Panc1 (cell line): Measurements from ENCODE around the gene ARHGEF38. TPM values are rescaled to one million over a fixed set of nuclear protein-coding genes. Genes with fewer than 3 reads are reported as not detected.

Experiments
- ATAC-seq: fragments of 200-7000 bp; cut with Tn5 transposase; 2 replicates; pipeline ENCODE4 v1.9.1; 2020; ENCODE audit warnings: mild to moderate bottlenecking, moderate library complexity
- BruUV-seq: library from RNA; stranded (reverse); fragments of 400-500 nt; replicated peaks from 2 replicates; lab custom pipeline; 2021; lab: Mats Ljungman, UMichigan
- CTCF ChIA-PET: fragments of 300-600 bp; sonication (Branson Sonifier 250); formaldehyde crosslinking; loops from one replicate; lab custom pipeline; 2022; ENCODE audit warnings: antibody characterized with exemption; lab: Charles Lee
- POLR2A ChIA-PET: fragments of 300-600 bp; sonication (Branson Sonifier 250); formaldehyde crosslinking; loops from one replicate; lab custom pipeline; 2022; ENCODE audit warnings: antibody characterized with exemption; lab: Charles Lee
- DNase-seq: peaks from one replicate; pipeline ENCODE4 v3.0.0-alpha.2; 2010; ENCODE audit warnings: low read depth, low spot score
- H3K27ac ChIP-seq: 2 replicates; pipeline ENCODE4 v1.5.1; 2011; ENCODE audit warnings: mild to moderate bottlenecking, low read length, inconsistent platforms
- H3K27me3 ChIP-seq: fragments of 200-500 bp; sonication (Bioruptor generic); 2 replicates; pipeline ENCODE4 v1.6.0; 2014; ENCODE audit warnings: low read length, inconsistent platforms; ENCODE audit not compliant: control insufficient read depth, insufficient read depth
- H3K36me3 ChIP-seq: fragments of 200-500 bp; sonication (Bioruptor generic); 2 replicates; pipeline ENCODE4 v1.5.1; 2014; ENCODE audit warnings: inconsistent platforms, mild to moderate bottlenecking, low read length, moderate library complexity; ENCODE audit not compliant: control insufficient read depth, insufficient read depth
- H3K4me1 ChIP-seq: 2 replicates; pipeline ENCODE4 v1.5.1; 2011; ENCODE audit warnings: inconsistent platforms, mild to moderate bottlenecking, low read length, moderate library complexity; ENCODE audit not compliant: control insufficient read depth, insufficient read depth
- H3K4me3 ChIP-seq, 2 experiments: 2 replicates each; pipeline ENCODE4 v1.5.1; 2011 to 2012; ENCODE audit warnings: low read depth in 2 of 2, low read length in 2 of 2, mild to moderate bottlenecking in 2 of 2, inconsistent platforms in 1 of 2, moderate library complexity in 1 of 2
- H3K9me3 ChIP-seq: fragments of 200-500 bp; sonication (Bioruptor generic); 2 replicates; pipeline ENCODE4 v1.5.1; 2014; ENCODE audit warnings: low read depth, mild to moderate bottlenecking, inconsistent platforms, low read length, moderate library complexity; ENCODE audit not compliant: control insufficient read depth, insufficient read depth
- CTCF ChIP-seq: fragments of 450-650 bp; IDR thresholded peaks from 2 replicates; pipeline ENCODE4 v1.5.1; 2017; ENCODE audit warnings: mild to moderate bottlenecking
- POLR2AphosphoS5 ChIP-seq: IDR thresholded peaks from 2 replicates; pipeline ENCODE4 v1.6.1; 2012; ENCODE audit warnings: mild to moderate bottlenecking, low read depth, low read length, moderate library complexity
- SIN3A ChIP-seq: IDR thresholded peaks from 2 replicates; pipeline ENCODE4 v1.6.1; 2012; ENCODE audit warnings: low read depth, mild to moderate bottlenecking, low read length, moderate library complexity, borderline replicate concordance; ENCODE audit not compliant: insufficient read depth
- TCF7L2 ChIP-seq: IDR thresholded peaks from 2 replicates; pipeline ENCODE4 v1.6.1; 2011; ENCODE audit warnings: mild to moderate bottlenecking, low read depth, low read length, inconsistent platforms
- in situ Hi-C: cut with HindIII; loops from 2 replicates; pipeline ENCODE4 v1.10.0; 2016; ENCODE audit warnings: low sequenced_read_pairs, low pct_unique_long_range_greater_than_20kb
- intact Hi-C: fragments of 100-400 bp; cut with micrococcal nuclease; formaldehyde crosslinking; loops from one replicate; pipeline ENCODE4 v1.10.0; 2022; ENCODE audit not compliant: unreplicated experiment
- total RNA-seq: library from RNA; stranded (reverse); gene quantifications from one replicate; pipeline ENCODE4 v1.2.1, GENCODE V29; 2021; ENCODE audit not compliant: unreplicated experiment
- TF ChIP-seq, protein P1 (sequence below), 2 experiments: IDR thresholded peaks; 2 replicates each; pipeline ENCODE4 v1.6.1; 2011 to 2012; ENCODE audit warnings: low read depth in 2 of 2, control low read depth in 1 of 2, low read length in 1 of 2, mild to moderate bottlenecking in 1 of 2, moderate library complexity in 1 of 2; ENCODE audit not compliant: insufficient read depth in 1 of 2

Gene ARHGEF38
- total RNA-seq, 1 experiment from 2014 or later: not detected

DNA sequence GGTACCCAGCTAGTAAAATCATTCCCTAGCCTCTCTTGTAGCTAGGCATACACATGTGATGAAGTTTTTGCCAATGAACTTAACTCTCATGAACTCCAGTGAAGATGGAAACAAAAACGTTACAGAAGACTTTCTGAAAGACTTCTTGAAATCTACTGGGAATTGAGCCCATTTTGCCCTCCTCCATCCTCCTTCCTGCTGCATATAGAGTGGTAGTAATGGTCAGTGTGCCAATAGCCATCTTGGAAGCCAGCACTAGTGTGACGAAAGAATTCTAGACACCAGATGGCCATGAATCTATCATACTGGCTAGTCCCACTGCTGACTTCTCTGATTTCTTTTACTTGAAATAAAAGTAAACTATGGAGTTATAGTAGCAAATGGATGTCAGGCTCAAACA is 47.7 kb upstream of the ARHGEF38 start:
- Histone ChIP-seq H3K36me3 (no peaks in the 10 kb centered on the region), H3K27ac (no peak overlapping the region), H3K9me3 (no peaks in the 10 kb centered on the region), H3K27me3 (no peaks in the 10 kb centered on the region), H3K4me1 (no peaks in the 10 kb centered on the region), H3K4me3 (no peak overlapping the region)
- no peak for DNase-seq
- no TSS peak for BruUV-seq
- ChIA-PET CTCF (no interaction called here), POLR2A (no interaction called here)
- intact Hi-C loops (no loop called here), in situ Hi-C loops (no loop called here)
- ATAC-seq: no peak
- no peak for TF ChIP-seq CTCF
- no peak for TF ChIP-seq TCF7L2
- no peak for TF ChIP-seq SIN3A
- no peak for TF ChIP-seq POLR2AphosphoS5
- TF ChIP-seq, protein P1, sequence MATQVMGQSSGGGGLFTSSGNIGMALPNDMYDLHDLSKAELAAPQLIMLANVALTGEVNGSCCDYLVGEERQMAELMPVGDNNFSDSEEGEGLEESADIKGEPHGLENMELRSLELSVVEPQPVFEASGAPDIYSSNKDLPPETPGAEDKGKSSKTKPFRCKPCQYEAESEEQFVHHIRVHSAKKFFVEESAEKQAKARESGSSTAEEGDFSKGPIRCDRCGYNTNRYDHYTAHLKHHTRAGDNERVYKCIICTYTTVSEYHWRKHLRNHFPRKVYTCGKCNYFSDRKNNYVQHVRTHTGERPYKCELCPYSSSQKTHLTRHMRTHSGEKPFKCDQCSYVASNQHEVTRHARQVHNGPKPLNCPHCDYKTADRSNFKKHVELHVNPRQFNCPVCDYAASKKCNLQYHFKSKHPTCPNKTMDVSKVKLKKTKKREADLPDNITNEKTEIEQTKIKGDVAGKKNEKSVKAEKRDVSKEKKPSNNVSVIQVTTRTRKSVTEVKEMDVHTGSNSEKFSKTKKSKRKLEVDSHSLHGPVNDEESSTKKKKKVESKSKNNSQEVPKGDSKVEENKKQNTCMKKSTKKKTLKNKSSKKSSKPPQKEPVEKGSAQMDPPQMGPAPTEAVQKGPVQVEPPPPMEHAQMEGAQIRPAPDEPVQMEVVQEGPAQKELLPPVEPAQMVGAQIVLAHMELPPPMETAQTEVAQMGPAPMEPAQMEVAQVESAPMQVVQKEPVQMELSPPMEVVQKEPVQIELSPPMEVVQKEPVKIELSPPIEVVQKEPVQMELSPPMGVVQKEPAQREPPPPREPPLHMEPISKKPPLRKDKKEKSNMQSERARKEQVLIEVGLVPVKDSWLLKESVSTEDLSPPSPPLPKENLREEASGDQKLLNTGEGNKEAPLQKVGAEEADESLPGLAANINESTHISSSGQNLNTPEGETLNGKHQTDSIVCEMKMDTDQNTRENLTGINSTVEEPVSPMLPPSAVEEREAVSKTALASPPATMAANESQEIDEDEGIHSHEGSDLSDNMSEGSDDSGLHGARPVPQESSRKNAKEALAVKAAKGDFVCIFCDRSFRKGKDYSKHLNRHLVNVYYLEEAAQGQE (IDR thresholded peaks at IDR 0.05; ENCODE audit: insufficient read depth in 1 of 2, low read depth in 2 of 2, low read length in 1 of 2): no peak

- no peaks in the 10 kb centered on the region for H3K36me3 ChIP-seq
- DNase-seq (no peak), ATAC-seq (no peak)
- H3K27ac ChIP-seq: no peak overlapping the region
- H3K27me3 ChIP-seq: no peaks in the 10 kb centered on the region
- H3K9me3 ChIP-seq: no peaks in the 10 kb centered on the region
- BruUV-seq: no TSS peak
- no peak overlapping the region for H3K4me3 ChIP-seq
- CTCF ChIA-PET: no interaction called here
- in situ Hi-C loops (no loop called here), intact Hi-C loops (no loop called here)
- POLR2A ChIA-PET: no interaction called here
- H3K4me1 ChIP-seq: no peaks in the 10 kb centered on the region
- TF ChIP-seq SIN3A (no peak), POLR2AphosphoS5 (no peak), CTCF (no peak), TCF7L2 (no peak)
- TF ChIP-seq, protein P1 (IDR thresholded peaks at IDR 0.05; ENCODE audit: insufficient read depth in 1 of 2, low read depth in 2 of 2, low read length in 1 of 2): no peak
Measured at GRCh38 chr4:105509291-105509690, 43.1 kb upstream of the ARHGEF38 start.
